GM18873 (cell line): ENCODE measurements around the gene FRY.

ENCODE experiments used
- ATAC-seq: cut with Tn5 transposase; IDR thresholded peaks from one replicate; pipeline ENCODE4 v1.9.1; 2021; ENCODE audit warnings: mild to moderate bottlenecking, moderate library complexity, moderate number of reproducible peaks; ENCODE audit not compliant: unreplicated experiment, low FRiP score

FRY gene

DNA sequence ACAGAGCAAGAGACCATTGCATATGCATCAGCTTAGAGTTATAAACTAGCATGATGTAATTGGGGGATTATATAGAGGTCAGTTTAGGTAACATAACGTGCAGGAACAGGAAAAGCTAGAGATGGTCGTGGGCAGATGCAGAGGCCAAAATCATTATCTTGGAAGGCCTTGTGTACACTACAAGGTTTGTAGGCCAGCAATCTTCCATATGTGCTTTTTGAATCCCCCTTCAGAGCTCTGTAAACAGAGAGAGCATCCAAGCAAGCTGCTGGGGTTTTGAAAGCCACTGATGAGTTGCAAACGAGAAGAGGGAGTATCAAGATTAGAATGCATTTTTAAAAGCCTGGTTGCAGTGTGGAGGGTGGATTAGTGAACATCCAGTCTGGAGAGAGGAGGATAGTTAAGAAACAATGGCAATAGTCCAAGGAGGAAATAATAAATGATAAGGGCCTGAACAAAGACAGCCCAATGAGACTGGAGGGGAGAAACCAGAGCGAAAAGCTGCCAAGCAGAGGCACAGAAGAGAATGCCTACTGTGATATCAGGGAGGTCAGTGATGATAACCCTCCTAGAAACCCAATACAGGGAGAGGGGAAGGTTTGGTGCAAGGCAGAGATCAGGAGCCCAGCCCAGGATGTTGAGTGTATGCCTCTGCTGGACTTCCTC lies 174.0 kb downstream of the FRY start:
- ATAC-seq: no peak

GRCh38 chr13:32206097-32206740 lies 174.6 kb downstream of the FRY start:
- no peak for ATAC-seq

DNA sequence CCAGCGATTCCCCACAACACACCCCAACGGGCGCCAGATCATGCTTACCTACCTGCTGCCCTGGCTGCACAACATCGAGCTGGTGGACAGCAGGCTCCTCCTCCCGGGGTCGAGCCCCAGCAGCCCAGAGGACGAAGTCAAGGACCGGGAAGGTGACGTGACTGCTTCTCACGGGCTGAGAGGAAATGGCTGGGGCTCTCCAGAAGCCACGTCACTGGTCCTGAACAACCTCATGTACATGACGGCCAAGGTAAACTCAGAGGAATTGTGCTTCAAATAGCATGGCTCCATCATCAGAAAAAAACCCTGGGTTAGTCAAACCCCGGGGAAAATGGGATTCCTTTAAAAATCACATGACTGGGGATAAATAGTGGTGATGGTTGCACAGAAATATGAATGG lies 177.3 kb downstream of the FRY start:
- no peak for ATAC-seq

DNA sequence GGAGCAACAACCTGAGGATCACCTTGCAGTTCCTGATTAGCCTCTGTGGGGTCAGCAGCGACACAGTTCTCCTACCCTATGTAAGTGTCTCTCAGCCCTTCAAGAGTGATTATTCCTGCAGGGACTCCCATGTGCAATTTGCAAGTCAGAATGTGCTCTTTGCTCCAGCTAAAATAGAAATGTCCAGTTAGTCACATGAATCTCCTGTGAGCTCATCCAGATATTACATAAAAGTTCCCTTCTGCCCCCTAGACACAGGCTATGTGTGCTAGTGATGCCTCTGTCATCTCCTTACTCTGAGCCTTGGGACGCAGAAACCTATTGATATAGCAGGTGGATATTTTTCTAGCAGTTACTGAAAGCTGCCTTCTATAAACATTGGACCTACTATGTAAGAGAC lies 178.1 kb downstream of the FRY start:
- ATAC-seq: no peak

DNA sequence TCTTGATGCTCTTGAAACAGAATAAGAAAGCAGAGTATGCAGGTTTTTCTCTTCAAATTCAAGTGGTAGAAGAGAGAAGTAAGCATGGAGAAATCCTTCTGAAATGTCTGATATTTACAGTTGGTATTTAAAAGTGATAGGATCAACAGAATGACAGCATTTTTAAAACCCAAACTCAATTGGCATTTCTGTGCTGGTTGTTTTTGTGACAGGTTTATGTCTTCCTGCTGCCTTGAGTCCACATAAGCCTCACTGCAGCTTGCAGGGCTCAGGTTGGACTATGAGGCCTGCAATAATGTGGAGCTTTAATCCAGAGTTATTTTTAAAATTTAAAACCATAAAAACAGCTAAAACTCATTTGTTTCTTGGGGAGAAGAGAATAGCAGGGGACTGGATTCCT lies 178.5 kb downstream of the FRY start:
- ATAC-seq: no peak

GRCh38 chr13:32211813-32212212 lies 180.2 kb downstream of the FRY start:
- ATAC-seq: no peak

DNA sequence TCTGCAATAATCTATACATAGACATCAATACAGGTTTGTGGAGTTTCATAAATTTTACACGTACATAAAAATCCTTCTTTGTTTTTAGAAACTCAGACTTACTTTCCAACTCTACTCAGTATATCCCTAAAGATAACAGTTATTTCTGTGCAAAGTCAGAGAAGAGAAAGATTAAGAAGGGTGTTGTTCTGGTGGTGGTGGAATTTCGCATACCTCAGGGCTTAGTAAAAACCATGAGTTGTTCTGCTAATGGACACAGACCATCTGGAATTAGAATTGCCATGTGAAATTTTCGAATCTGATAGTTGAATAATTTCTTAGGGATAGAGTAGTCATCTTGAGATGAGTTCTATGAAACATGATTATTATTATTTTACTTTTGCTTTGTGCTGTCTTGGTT lies 180.8 kb downstream of the FRY start:
- no peak for ATAC-seq

DNA sequence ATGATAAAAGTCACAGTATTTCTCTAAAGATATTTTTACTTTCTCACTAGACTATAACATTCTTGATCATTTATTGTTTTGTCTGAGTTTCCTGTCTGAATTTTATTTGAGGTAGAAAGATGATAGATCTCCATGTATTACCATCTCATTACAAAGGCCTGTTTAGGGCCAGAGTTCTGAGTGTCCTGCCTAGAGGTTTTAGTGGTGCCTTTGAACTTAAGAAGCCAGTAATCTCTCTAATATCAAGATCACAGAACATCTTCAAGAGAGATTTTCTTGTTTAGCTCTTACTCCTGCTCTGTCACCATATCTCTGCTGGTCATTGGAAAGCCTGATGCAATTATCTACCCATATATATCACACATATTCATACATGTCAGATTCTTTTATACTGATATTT lies 182.1 kb downstream of the FRY start:
- ATAC-seq: no peak

GRCh38 chr13:32214071-32214470 lies 182.5 kb downstream of the FRY start:
- no peak for ATAC-seq

DNA sequence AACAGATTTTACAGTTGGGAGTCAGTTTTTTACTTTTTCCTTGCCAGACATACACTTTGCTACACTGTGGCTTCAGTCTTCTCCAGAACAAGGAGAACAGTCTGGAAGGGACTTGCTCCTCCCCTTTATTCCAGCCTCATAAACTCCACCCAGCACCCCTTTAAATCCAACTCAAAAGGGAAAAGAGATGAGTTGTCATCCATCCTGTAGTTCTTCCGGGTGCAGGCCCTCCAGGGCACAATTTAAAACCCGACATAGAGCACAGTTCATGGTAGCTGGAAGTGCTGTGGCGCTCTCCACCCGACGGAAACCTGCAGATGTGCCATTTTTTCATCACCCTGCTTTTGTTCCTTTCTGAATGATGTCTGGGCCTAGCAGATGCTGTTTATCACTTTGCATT lies 184.7 kb downstream of the FRY start:
- no peak for ATAC-seq

GRCh38 chr13:32222046-32222676 lies 190.6 kb downstream of the FRY start:
- ATAC-seq: no peak

GRCh38 chr13:32224916-32225315 lies 193.3 kb downstream of the FRY start:
- no peak for ATAC-seq

DNA sequence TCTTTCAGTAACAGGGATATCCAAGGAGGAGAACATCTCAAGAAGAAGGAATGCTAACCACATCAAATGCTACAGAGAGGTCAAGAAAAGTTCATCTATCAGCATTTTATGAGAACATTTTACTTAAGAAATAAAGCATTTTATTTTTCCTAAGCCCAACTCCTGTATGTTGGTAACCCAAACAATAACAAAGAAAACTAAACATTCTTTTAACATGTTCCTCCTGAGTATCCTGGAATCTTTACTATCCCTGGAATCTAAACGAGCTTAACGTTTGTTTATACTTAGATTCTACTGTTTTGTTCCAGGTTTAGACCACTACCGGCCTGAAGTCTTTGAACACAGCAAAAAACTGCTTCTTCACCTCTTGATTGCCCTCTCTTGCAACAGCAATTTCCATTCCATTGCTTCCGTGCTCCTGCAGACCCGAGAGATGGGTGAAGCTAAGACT lies 193.9 kb downstream of the FRY start:
- ATAC-seq: no peak

DNA sequence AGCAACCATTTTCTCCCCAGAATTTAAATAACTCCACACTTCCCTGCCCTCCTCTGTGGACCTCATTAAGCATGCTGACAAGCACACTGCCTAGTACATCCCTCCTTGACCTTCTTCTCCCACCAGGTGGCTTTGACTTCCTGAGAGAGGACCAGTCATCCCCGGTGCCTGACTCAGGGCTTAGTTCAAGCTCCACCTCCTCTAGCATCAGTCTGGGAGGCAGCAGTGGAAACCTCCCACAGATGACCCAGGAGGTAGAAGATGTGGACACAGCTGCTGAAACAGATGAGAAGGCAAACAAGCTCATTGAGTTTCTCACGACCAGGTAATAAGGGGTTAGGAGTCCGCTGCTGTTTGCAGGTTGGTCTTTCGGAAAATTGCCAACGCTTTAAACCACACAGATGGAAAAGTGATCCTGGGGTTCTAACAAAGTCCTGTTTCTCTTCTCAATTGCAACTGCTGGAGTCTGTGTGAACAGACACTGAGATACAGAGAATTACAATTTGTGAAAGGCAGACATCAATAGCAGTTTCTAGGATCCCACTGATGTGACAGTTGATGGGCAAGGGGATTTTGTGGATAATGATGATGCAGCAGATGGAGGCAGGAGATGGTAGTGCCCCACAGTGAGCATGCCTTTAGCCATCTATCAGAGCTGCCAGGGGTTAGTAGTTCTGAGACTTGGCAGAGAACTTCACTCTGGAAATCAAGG lies 196.9 kb downstream of the FRY start:
- ATAC-seq: no peak

- ATAC-seq: no peak
These were observed 197.9 kb downstream of the FRY start for GRCh38 chr13:32229443-32229842.

DNA sequence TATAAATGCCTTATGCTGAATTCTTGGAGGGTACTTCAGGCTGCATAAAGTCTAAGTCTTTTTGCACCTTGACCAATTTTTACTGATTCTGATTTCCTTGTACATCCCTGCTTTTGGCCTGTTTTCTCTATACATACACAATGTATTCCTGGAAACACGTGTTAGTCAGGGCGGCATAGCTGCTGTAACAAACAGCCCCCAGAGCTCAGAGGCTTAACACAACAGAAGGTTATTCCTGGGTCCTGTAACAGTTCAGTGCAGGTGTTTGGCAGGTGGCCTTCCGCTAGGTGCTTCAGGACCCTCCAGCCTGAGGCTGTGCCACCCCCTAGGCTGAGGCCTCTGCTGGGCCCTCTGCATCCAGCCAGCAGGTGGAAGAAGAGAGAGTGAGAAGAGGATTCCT lies 200.7 kb downstream of the FRY start:
- ATAC-seq: no peak

GRCh38 chr13:32233062-32233461 lies 201.5 kb downstream of the FRY start:
- ATAC-seq: no peak

DNA sequence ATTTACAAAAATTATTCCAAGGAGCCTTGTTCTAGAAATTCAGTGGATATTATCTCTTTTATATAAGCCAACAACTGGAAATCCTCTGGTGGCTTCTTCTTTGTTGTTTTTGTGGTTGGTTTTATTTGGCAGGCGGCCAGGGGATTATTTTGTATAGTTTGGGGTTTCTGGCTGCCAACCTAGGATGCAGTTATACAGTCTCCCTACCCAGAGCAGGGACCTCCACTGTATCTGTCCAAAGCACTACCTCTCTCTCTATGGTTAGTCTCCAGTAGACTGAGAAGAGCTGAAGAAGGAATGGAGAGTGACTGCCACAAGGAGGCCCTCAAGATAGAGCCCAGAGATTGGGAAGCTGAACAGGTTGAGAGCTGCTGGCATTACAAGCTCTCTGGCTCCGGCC lies 203.3 kb downstream of the FRY start:
- ATAC-seq: no peak

GRCh38 chr13:32237681-32238080 lies 206.1 kb downstream of the FRY start:
- ATAC-seq: no peak

- no peak for ATAC-seq
These were observed 212.1 kb downstream of the FRY start for GRCh38 chr13:32243695-32244094.

GRCh38 chr13:32245555-32245954 lies 214.0 kb downstream of the FRY start:
- ATAC-seq: no peak
